Mesothelial cell of epicardium (in vitro differentiated cells): Measurements from ENCODE around the gene LETM1. TPM values are rescaled to one million over a fixed set of nuclear protein-coding genes. Genes with fewer than 3 reads are reported as not detected.

Experiments used
- DNase-seq, 2 experiments: peaks; one replicate each; pipeline ENCODE4 v3.0.0; 2021; ENCODE audit warnings: low spot score in 2 of 2; ENCODE audit not compliant: unreplicated experiment in 2 of 2
- H3K27ac Mint-ChIP-seq: 2 replicates; pipeline ENCODE4 v1.8.0; 2021; ENCODE audit warnings: mixed read lengths
- H3K27me3 Mint-ChIP-seq: 2 replicates; pipeline ENCODE4 v1.8.0; 2021; ENCODE audit warnings: low read depth, mixed read lengths
- H3K36me3 Mint-ChIP-seq: 2 replicates; pipeline ENCODE4 v1.8.0; 2021; ENCODE audit warnings: mixed read lengths
- H3K4me1 Mint-ChIP-seq: 2 replicates; pipeline ENCODE4 v1.8.0; 2021; ENCODE audit warnings: mixed read lengths
- H3K4me3 Mint-ChIP-seq: 2 replicates; pipeline ENCODE4 v1.8.0; 2021; ENCODE audit warnings: mild to moderate bottlenecking, moderate library complexity, mixed read lengths
- H3K9me3 Mint-ChIP-seq: 2 replicates; pipeline ENCODE4 v1.8.0; 2021; ENCODE audit warnings: mixed read lengths
- total RNA-seq: library from RNA; stranded (reverse); gene quantifications from 3 replicates; pipeline ENCODE4 v1.2.1, GENCODE V29; 2021
- TF ChIP-seq, protein P1 (sequence below): fragments of 200-600 bp; sonication (generic); IDR thresholded peaks from one replicate; pipeline ENCODE4 v1.5.0; 2021; ENCODE audit warnings: antibody characterized with exemption; ENCODE audit not compliant: unreplicated experiment

The LETM1 gene
- total RNA-seq, 1 donor from 2014 or later, result 48.7 TPM

DNA sequence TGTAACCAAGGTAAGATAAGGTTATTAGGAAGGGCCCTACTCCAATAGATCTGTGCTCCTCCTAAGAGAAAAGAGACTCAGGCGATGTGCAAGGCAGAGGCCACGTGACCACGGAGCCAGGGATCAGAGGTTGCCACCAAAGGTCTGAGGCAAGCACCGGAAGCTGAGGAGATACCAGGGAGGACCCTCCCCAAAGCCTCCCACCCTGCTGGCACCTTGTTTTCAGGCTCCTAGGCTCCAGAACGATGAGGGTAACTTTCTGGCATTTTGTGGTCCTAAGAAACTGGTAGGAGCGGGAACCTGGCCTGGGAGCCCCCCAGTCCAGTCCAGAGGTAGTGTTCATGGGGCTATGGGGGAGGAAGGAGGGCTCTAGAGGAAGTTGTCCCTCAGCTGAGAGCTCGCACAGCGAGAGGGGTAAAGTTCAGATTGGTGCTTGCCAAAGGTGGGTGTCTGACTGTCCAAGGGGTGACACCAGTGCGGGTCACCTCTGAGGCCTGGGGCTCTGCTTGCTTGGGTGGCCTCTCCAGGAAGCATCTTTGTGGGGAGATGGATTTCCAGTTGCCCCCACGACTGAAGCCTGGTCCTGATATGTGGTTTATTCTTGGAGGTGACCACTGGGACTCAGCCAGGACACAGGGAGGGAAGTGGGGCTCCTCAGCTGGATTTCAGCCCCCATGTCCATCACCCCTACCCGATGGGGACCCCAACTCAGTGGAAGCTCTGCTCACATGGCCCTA is 7.5 kb upstream of the LETM1 start:
- H3K4me3 Mint-ChIP-seq, result no peak overlapping the region

DNA sequence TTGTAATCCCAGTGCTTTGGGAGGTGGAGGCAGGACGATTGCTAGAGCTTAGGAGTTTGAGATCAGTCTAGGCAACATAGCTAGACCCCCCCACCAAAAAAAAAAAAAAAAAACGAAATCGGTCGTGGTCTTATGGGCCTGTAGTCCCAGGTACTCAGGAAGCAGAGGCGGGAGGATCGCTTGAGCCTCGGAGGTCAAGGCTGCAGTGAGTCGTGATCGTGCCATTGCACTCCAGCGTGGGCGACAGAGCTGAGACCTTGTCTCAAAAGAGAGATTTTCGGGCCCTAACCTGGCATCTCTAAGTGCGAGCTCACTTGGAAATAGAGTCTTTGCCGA is 7.0 kb upstream of the LETM1 start:
- no peak for DNase-seq
- no peaks in the 10 kb centered on the region for H3K36me3 Mint-ChIP-seq
- H3K4me1 Mint-ChIP-seq, result peaks cover 7% of the 10 kb centered on the region
- no peak overlapping the region for H3K4me3 Mint-ChIP-seq
- TF ChIP-seq, protein P1, sequence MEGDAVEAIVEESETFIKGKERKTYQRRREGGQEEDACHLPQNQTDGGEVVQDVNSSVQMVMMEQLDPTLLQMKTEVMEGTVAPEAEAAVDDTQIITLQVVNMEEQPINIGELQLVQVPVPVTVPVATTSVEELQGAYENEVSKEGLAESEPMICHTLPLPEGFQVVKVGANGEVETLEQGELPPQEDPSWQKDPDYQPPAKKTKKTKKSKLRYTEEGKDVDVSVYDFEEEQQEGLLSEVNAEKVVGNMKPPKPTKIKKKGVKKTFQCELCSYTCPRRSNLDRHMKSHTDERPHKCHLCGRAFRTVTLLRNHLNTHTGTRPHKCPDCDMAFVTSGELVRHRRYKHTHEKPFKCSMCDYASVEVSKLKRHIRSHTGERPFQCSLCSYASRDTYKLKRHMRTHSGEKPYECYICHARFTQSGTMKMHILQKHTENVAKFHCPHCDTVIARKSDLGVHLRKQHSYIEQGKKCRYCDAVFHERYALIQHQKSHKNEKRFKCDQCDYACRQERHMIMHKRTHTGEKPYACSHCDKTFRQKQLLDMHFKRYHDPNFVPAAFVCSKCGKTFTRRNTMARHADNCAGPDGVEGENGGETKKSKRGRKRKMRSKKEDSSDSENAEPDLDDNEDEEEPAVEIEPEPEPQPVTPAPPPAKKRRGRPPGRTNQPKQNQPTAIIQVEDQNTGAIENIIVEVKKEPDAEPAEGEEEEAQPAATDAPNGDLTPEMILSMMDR, result no peak
- no peaks in the 10 kb centered on the region for H3K9me3 Mint-ChIP-seq
- peaks cover 20% of the 10 kb centered on the region for H3K27me3 Mint-ChIP-seq
- no peak overlapping the region for H3K27ac Mint-ChIP-seq

More for the DNA sequence above, 7.5 kb upstream of the LETM1 start:
- H3K4me1 Mint-ChIP-seq, result peaks cover 7% of the 10 kb centered on the region
- H3K9me3 Mint-ChIP-seq, result no peaks in the 10 kb centered on the region
- H3K36me3 Mint-ChIP-seq, result no peaks in the 10 kb centered on the region
- no peak overlapping the region for H3K27ac Mint-ChIP-seq
- peaks cover 20% of the 10 kb centered on the region for H3K27me3 Mint-ChIP-seq
- no peak for DNase-seq
- TF ChIP-seq, protein P1, result no peak

DNA sequence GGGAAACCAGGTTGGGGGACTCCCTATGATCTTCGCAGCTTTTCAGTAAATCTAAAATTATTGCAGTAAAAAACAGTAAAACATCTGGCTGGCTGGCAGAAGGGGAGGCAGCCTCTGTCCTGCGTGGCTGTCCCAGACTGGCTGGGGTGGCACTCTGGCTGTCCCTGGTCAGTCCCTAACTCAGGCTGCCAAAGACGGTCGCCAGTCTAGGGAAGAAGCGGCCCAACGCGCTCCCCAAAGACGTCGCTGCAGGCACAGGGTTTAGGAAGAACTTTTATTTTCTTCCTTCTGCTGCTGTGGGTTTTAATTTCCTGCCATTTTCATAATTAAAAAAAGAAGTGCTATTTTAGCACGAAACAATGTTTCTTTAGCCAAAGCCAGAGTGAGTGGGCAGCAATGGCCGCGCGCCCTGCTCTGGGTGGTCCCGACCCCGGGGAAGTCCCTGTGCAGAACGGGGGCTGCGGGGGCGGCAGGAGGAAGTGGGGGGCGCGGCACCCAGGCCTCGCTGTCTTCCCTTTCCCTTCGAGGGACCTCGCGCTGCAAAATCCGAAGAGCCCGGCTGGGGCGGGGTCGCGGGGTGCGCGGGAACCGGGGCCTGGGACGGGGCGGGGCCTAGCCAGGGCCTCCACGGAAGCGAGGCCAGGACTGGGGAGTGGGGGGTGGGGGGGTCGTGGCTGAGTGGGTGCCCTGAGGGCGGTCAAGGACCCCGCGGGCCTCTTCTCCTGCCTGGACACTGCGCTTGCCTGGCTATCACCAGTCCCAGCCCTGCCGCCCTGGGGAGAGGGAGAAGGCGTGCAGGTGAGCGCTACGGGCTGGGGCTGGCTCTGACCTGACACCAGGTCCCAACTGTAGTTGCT is 6.3 kb upstream of the LETM1 start:
- H3K9me3 Mint-ChIP-seq, result no peaks in the 10 kb centered on the region
- peaks cover 9% of the 10 kb centered on the region for H3K4me1 Mint-ChIP-seq
- H3K27ac Mint-ChIP-seq, result peak overlapping the region; percentile 75
- peak overlapping the region; percentile 50 for H3K4me3 Mint-ChIP-seq
- TF ChIP-seq, protein P1, result no peak
- H3K27me3 Mint-ChIP-seq, result peaks cover 20% of the 10 kb centered on the region
- no peaks in the 10 kb centered on the region for H3K36me3 Mint-ChIP-seq
- DNase-seq, result no peak

DNA sequence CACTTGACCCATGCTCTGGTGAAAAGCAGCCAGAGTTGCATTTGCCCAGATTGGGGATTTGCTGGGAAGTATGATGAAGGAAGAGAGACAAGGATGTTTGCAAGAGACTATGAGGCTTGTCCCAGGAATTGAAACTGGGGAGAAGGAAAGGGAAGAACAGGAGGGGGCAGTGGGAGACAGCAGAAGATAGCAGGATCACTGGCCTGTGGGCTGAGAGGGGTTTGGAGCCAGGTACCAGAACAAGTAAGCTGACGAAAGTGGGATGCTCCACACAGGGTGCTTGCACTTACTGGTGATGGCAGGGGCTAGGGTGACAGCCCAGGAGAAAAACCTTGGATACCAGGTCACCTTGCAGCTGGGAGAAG is 3.4 kb upstream of the LETM1 start:
- TF ChIP-seq, protein P1, result no peak
- H3K36me3 Mint-ChIP-seq, result no peaks in the 10 kb centered on the region
- H3K4me3 Mint-ChIP-seq, result no peak overlapping the region
- peaks cover 21% of the 10 kb centered on the region for H3K4me1 Mint-ChIP-seq
- no peaks in the 10 kb centered on the region for H3K9me3 Mint-ChIP-seq
- H3K27ac Mint-ChIP-seq, result no peak overlapping the region
- H3K27me3 Mint-ChIP-seq, result peaks cover 14% of the 10 kb centered on the region
- no peak for DNase-seq

DNA sequence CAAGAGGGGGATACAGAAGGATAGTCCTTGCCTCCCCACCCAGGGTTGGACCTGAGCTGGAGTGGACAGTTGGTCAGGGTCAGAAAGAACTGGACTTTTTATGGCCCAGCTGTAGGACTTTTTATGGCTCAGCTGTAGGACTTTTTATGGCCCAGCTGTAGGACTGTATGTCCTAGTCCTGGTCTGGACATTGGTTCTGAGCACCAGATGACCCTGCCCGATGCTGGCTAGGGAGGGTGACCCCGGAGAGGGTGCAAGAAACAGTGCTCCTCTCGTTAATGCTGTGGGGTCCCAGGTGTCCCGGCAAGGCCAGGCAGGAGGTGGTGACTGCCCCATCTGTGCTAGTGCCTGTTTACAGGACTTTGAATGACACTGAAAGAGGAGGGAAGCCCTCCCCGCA is 2.0 kb upstream of the LETM1 start:
- H3K4me1 Mint-ChIP-seq, result peaks cover 25% of the 10 kb centered on the region
- no peak for DNase-seq
- H3K36me3 Mint-ChIP-seq, result peaks cover 2% of the 10 kb centered on the region
- no peaks in the 10 kb centered on the region for H3K9me3 Mint-ChIP-seq
- H3K27ac Mint-ChIP-seq, result no peak overlapping the region
- peaks cover 7% of the 10 kb centered on the region for H3K27me3 Mint-ChIP-seq
- TF ChIP-seq, protein P1, result no peak
- no peak overlapping the region for H3K4me3 Mint-ChIP-seq
